HepG2 (cell line): Measurements from ENCODE around the gene ABI3BP. TPM values are rescaled to one million over a fixed set of nuclear protein-coding genes. Genes with fewer than 3 reads are reported as not detected.

ENCODE experiments used
- CENPX ChIP-seq: sonication (generic); formaldehyde crosslinking; IDR thresholded peaks from 2 replicates; pipeline ENCODE4 v1.9.0; 2021; ENCODE audit warnings: mild to moderate bottlenecking, missing genetic modification reagents, moderate library complexity
- CHD4 ChIP-seq: fragments of 200-600 bp; sonication (generic); IDR thresholded peaks from 2 replicates; pipeline ENCODE4 v1.7.0; 2017; ENCODE audit warnings: mild to moderate bottlenecking, low read length, borderline replicate concordance
- ETV6 ChIP-seq: sonication (generic); formaldehyde crosslinking; conservative IDR thresholded peaks from 2 replicates; pipeline ENCODE4 v1.4.0; 2020; ENCODE audit warnings: missing genetic modification reagents
- FIP1L1 ChIP-seq: fragments of 200-400 bp; formaldehyde crosslinking; IDR thresholded peaks from 2 replicates; pipeline ENCODE4 v1.6.1; 2018; ENCODE audit warnings: low read depth, mild to moderate bottlenecking, low read length, moderate library complexity, borderline replicate concordance; ENCODE audit not compliant: insufficient read depth
- FOXK1 ChIP-seq: sonication (generic); formaldehyde crosslinking; IDR thresholded peaks from 2 replicates; pipeline ENCODE4 v1.4.0; 2020; ENCODE audit warnings: low read depth, missing genetic modification reagents, borderline replicate concordance
- FOXM1 ChIP-seq: sonication (generic); formaldehyde crosslinking; IDR thresholded peaks from 2 replicates; pipeline ENCODE4 v1.5.0; 2020; ENCODE audit warnings: missing genetic modification reagents
- GABPB1 ChIP-seq: IDR thresholded peaks from 2 replicates; pipeline ENCODE4 v1.6.1; 2016; ENCODE audit warnings: mild to moderate bottlenecking, missing genetic modification reagents, moderate library complexity, missing compliant biosample characterization
- GTF3A ChIP-seq: sonication (generic); formaldehyde crosslinking; conservative IDR thresholded peaks from 2 replicates; pipeline ENCODE4 v1.4.0; 2020; ENCODE audit warnings: mild to moderate bottlenecking, missing genetic modification reagents
- KLF11 ChIP-seq: IDR thresholded peaks from 2 replicates; pipeline ENCODE4 v1.6.1; 2016; ENCODE audit warnings: missing compliant biosample characterization
- NCOR1 ChIP-seq: fragments of 200-600 bp; sonication (generic); IDR thresholded peaks from 2 replicates; pipeline ENCODE4 v1.7.0; 2017; ENCODE audit warnings: antibody characterized with exemption, low read length, borderline replicate concordance
- NRL ChIP-seq: sonication (generic); formaldehyde crosslinking; IDR thresholded peaks from 2 replicates; pipeline ENCODE4 v1.5.0; 2020; ENCODE audit warnings: missing genetic modification reagents, mild to moderate bottlenecking, moderate library complexity, borderline replicate concordance
- SKI ChIP-seq: fragments of 450-650 bp; IDR thresholded peaks from one replicate; pipeline ENCODE4 v1.6.1; 2018; ENCODE audit warnings: mild to moderate bottlenecking; ENCODE audit not compliant: partially characterized antibody
- ZBTB7A ChIP-seq: sonication (generic); formaldehyde crosslinking; IDR thresholded peaks from 2 replicates; pipeline ENCODE4 v1.8.0; 2022; ENCODE audit warnings: mild to moderate bottlenecking, missing genetic modification reagents
- ZFX ChIP-seq: sonication (generic); formaldehyde crosslinking; IDR thresholded peaks from 2 replicates; pipeline ENCODE4 v1.4.0; 2020; ENCODE audit warnings: mild to moderate bottlenecking, low read depth, missing genetic modification reagents, moderate library complexity
- ZMAT3 ChIP-seq: sonication (generic); formaldehyde crosslinking; conservative IDR thresholded peaks from 2 replicates; pipeline ENCODE4 v1.7.0; 2021; ENCODE audit warnings: missing genetic modification reagents
- ZNF121 ChIP-seq: sonication (generic); formaldehyde crosslinking; IDR thresholded peaks from 2 replicates; pipeline ENCODE4 v1.5.0; 2020; ENCODE audit warnings: mild to moderate bottlenecking, missing genetic modification reagents
- ZNF431 ChIP-seq: sonication (generic); formaldehyde crosslinking; IDR thresholded peaks from 2 replicates; pipeline ENCODE4 v1.9.0; 2022; ENCODE audit warnings: missing genetic modification reagents, low read depth, mild to moderate bottlenecking, borderline replicate concordance
- ZNF749 ChIP-seq: sonication (generic); formaldehyde crosslinking; IDR thresholded peaks from 2 replicates; pipeline ENCODE4 v1.8.0; 2022; ENCODE audit warnings: mild to moderate bottlenecking, missing genetic modification reagents, moderate library complexity, borderline replicate concordance
- ZNF780A ChIP-seq: sonication (generic); formaldehyde crosslinking; IDR thresholded peaks from 2 replicates; pipeline ENCODE4 v1.8.0; 2022; ENCODE audit warnings: mild to moderate bottlenecking, missing genetic modification reagents, moderate library complexity
- polyA plus RNA-seq, 8 experiments: library from polyadenylated mRNA; depleted of rRNA in 3 of 8; stranded (reverse) in 7 of 8; unstranded in 1 of 8; fragments of >200 nt; fragmentation: Illumina TruSeq in 4 of 8; extraction: Trizol in 4 of 8; gene quantifications; 2 replicates each; pipeline versions ENCODE4 v1.2.1 to v1.2.3, GENCODE V29; 2011 to 2016; ENCODE audit warnings: low read depth in 4 of 8, missing spikeins in 1 of 8, mixed read lengths in 1 of 8; ENCODE audit not compliant: insufficient read depth in 1 of 8
- total RNA-seq, 5 experiments: library from RNA; depleted of rRNA; stranded (reverse); fragments of >200 nt; fragmentation: Illumina TruSeq; extraction: Trizol; gene quantifications; 2 replicates each; pipeline ENCODE4 v1.2.3, GENCODE V29; 2016; ENCODE audit warnings: low read depth in 1 of 5
- TF ChIP-seq, protein P1 (sequence below): sonication (generic); formaldehyde crosslinking; IDR thresholded peaks from 2 replicates; pipeline ENCODE4 v1.4.0; 2020; ENCODE audit warnings: missing genetic modification reagents
- TF ChIP-seq, protein P2 (sequence below): sonication (generic); formaldehyde crosslinking; IDR thresholded peaks from 2 replicates; pipeline ENCODE4 v1.4.0; 2020; ENCODE audit warnings: missing genetic modification reagents, borderline replicate concordance
- TF ChIP-seq, protein P3 (sequence below): sonication (generic); formaldehyde crosslinking; IDR thresholded peaks from 2 replicates; pipeline ENCODE4 v1.4.0; 2020; ENCODE audit warnings: missing genetic modification reagents

The ABI3BP gene
- total and polyA plus RNA-seq, 2 of the 13 experiments (the other 11 are each of a cell fraction or from before 2014, with no cell fraction given): not detected

- TF ChIP-seq, protein P1, sequence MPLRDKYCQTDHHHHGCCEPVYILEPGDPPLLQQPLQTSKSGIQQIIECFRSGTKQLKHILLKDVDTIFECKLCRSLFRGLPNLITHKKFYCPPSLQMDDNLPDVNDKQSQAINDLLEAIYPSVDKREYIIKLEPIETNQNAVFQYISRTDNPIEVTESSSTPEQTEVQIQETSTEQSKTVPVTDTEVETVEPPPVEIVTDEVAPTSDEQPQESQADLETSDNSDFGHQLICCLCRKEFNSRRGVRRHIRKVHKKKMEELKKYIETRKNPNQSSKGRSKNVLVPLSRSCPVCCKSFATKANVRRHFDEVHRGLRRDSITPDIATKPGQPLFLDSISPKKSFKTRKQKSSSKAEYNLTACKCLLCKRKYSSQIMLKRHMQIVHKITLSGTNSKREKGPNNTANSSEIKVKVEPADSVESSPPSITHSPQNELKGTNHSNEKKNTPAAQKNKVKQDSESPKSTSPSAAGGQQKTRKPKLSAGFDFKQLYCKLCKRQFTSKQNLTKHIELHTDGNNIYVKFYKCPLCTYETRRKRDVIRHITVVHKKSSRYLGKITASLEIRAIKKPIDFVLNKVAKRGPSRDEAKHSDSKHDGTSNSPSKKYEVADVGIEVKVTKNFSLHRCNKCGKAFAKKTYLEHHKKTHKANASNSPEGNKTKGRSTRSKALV (CRISPR knock-in tag): no peak
- TF ChIP-seq ZMAT3 (CRISPR knock-in tag): peak; percentile 90
- TF ChIP-seq FOXM1 (CRISPR knock-in tag): no peak
- no peak; the same call in 1 of the 2 replicates for TF ChIP-seq ZBTB7A (CRISPR knock-in tag)
- no peak for TF ChIP-seq ZNF121
- TF ChIP-seq NRL: peak; percentile 18; the same call in 1 of the 2 replicates
- 0 out of 2 replicates have a peak, but pooled peaks have one; percentile 71 for TF ChIP-seq ZNF431 (CRISPR knock-in tag)
- peak; percentile 15 for TF ChIP-seq SKI
- peak; percentile 59; the same call in 1 of the 2 replicates for TF ChIP-seq ZNF780A (CRISPR knock-in tag)
- no peak for TF ChIP-seq CENPX (CRISPR knock-in tag)
- TF ChIP-seq, protein P2, sequence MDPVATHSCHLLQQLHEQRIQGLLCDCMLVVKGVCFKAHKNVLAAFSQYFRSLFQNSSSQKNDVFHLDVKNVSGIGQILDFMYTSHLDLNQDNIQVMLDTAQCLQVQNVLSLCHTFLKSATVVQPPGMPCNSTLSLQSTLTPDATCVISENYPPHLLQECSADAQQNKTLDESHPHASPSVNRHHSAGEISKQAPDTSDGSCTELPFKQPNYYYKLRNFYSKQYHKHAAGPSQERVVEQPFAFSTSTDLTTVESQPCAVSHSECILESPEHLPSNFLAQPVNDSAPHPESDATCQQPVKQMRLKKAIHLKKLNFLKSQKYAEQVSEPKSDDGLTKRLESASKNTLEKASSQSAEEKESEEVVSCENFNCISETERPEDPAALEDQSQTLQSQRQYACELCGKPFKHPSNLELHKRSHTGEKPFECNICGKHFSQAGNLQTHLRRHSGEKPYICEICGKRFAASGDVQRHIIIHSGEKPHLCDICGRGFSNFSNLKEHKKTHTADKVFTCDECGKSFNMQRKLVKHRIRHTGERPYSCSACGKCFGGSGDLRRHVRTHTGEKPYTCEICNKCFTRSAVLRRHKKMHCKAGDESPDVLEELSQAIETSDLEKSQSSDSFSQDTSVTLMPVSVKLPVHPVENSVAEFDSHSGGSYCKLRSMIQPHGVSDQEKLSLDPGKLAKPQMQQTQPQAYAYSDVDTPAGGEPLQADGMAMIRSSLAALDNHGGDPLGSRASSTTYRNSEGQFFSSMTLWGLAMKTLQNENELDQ (CRISPR knock-in tag): no peak
- TF ChIP-seq KLF11 (CRISPR knock-in tag): peak; percentile 88
- TF ChIP-seq CHD4: no peak
- TF ChIP-seq FIP1L1: no peak
- peak; percentile 48; the same call in 1 of the 2 replicates for TF ChIP-seq ZNF749
- no peak; the same call in 1 of the 2 replicates for TF ChIP-seq NCOR1
- peak; percentile 77; the same call in 1 of the 2 replicates for TF ChIP-seq FOXK1 (CRISPR knock-in tag)
- peak; percentile 93 for TF ChIP-seq ZFX
- no peak for TF ChIP-seq ETV6 (CRISPR knock-in tag)
- TF ChIP-seq, protein P3, sequence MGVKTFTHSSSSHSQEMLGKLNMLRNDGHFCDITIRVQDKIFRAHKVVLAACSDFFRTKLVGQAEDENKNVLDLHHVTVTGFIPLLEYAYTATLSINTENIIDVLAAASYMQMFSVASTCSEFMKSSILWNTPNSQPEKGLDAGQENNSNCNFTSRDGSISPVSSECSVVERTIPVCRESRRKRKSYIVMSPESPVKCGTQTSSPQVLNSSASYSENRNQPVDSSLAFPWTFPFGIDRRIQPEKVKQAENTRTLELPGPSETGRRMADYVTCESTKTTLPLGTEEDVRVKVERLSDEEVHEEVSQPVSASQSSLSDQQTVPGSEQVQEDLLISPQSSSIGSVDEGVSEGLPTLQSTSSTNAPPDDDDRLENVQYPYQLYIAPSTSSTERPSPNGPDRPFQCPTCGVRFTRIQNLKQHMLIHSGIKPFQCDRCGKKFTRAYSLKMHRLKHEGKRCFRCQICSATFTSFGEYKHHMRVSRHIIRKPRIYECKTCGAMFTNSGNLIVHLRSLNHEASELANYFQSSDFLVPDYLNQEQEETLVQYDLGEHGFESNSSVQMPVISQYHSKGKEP (CRISPR knock-in tag): no peak
- TF ChIP-seq GTF3A (CRISPR knock-in tag): no peak
- TF ChIP-seq GABPB1 (CRISPR knock-in tag): peak; percentile 95
Observed at GRCh38 chr3:100708989-100709841, 284.0 kb downstream of the ABI3BP start, which contains the start of gene TFG (continued).
